CD4-positive, alpha-beta T cell treated with Interferon alpha-2 for 1 hour (primary cell): ENCODE data around the gene PDE4C.

ENCODE experiments used
- DNase-seq, 2 donors: peaks; one replicate each; pipeline ENCODE4 v3.0.0-alpha.2; 2020 to 2022

The PDE4C gene

GRCh38 chr19:18225702-18226468 lies at the start of gene PDE4C:
PDE4C (minus strand) TSS chr19:18226438; CDS start chr19:18226415, 23 bp downstream.
- DNase-seq: no peak

- DNase-seq: peak; percentile 58 to 66
Measured at GRCh38 chr19:18274781-18275356, 48.6 kb upstream of the PDE4C start.

GRCh38 chr19:18274219-18274780 lies 48.1 kb upstream of the PDE4C start, which contains the start of gene IQCN:
IQCN (minus strand) TSS chr19:18274452; CDS start chr19:18269478, 4,974 bp downstream.
- DNase-seq: peak; percentile 64 to 67

GRCh38 chr19:18273561-18274218 lies 47.5 kb upstream of the PDE4C start:
- DNase-seq: peak in 1 of 2 donors; percentile 46

DNA sequence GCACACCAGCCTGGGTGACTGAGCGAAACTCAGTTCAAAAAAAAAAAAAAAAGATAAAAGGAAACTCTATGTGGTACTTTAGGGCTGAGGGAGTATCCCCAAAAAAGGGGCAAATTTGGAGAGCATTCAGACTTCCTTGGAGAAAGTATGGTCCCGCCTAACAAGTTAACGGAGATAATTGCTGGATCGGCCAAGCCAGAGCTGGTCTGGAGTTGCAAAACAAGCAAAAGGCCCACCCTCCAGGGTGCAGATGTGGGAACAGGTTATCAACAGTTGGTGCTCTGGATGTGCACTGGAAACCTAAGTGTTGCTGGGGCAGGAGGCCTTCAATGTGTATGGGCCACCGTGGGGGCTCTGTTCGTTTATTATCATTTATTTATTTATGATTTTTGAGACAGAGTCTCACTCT lies 45.2 kb upstream of the PDE4C start:
- DNase-seq: peak in 1 of 2 donors; percentile 55

DNA sequence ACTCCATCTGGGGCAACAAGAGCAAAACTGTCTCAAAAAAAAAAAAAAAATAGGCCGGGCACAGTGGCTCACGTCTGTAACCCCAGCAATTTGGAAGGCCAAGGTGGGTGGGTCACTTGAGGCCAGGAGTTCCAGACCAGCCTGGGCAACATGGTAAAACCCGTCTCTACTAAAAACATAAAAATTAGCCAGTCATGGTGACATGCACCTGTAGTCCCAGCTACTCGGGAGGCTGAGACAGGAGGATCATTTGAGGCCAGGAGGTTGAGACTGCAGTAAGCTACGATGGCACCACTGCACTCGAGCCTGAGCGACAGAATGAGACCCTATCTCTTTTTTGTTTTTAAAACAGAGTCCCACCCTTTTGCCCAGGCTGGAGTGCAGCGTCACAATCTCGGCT lies 44.1 kb upstream of the PDE4C start:
- peak in 1 of 2 donors; percentile 27 for DNase-seq

DNA sequence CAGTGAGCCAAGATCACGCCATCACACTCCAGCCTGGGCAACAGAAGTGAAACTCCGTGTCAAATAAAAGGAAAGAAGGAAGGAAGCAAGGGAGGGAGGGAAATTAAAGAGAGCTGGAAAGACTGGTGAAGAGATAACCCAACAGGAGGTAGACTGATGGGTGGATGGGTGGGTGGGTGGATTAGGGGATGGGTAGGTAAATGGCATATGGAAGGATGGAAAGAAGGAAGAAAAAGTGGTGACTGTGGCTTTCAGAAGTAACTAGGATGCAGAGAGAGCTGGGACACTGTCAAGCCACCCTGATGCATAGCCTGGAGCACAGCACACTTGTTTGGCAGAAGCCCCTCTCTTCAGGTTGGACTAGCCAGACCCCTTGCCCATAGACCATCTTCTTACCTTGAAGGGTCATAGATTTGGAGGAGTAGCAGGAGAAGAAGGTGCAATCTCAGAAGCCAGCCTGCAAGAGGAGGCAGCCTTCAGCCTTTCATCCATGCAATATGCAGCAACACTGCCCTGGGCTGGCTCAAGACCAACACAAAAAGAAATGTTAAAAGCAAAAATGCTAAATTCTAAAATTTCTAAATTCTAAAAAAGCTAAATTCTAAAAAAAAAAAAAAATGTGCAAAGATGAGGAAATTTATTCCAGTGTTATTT lies 43.0 kb upstream of the PDE4C start:
- peak in 1 of 2 donors; percentile 12 for DNase-seq

GRCh38 chr19:18266771-18267686 lies 40.8 kb upstream of the PDE4C start:
- peak in 1 of 2 donors; percentile 13 for DNase-seq

DNA sequence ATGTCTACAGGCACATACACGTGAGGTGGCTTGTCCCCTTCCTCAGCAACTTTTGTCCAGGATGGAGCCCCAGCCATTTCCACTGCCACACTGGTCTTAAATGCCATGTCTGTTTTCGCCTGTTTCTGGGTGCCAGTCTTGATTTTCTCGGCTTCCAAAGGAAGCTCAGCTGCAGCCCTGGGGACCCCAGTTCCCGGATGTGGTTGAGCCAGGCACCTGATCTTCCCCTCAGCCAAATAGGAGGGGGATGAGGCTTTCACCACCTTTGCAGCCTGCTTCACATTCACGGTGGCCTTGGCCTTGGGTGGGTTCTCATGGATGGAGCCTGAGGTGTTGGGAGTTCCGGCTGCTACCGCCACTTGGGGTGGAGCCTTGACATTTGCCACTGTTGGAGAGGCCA lies 39.3 kb upstream of the PDE4C start:
- DNase-seq: peak in 1 of 2 donors; percentile 13

- DNase-seq: no peak
Measured at GRCh38 chr19:18264971-18265540, 38.8 kb upstream of the PDE4C start.

DNA sequence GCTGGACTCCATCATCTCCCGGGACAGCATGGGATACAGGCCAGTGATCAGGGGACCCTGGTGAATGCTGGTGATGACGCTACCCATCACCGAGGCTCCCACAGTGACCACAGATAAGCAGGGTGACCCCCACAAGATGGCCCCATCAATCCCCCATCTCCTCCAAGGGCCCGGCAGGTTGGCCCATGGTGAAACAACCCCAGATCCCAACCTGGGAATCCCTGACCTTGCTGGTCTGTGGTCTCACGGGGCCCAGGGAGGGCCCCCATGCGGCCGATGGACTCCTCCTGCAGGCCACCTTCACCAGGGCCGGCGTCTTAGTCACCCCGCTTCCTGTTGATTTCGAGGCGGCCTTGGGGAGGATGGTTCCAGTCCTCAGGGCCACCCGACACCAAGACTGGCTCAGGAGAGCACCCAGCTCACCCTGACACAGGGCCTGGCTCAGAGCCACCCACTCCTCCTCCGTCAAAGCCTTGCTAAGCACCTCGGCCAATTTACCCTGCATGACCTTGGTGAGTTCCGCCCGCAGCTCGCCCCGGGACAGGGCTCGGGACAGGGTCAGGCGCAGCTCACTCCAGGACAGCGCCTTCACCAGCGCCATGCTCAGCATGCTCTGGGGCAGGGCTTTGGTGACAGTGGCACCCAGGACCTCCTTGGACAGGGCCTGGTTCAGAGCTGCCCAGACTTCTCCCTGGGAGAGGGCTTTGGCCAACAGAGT lies 38.1 kb upstream of the PDE4C start:
- no peak for DNase-seq

GRCh38 chr19:18263324-18264136 lies 37.3 kb upstream of the PDE4C start:
- DNase-seq: no peak

DNA sequence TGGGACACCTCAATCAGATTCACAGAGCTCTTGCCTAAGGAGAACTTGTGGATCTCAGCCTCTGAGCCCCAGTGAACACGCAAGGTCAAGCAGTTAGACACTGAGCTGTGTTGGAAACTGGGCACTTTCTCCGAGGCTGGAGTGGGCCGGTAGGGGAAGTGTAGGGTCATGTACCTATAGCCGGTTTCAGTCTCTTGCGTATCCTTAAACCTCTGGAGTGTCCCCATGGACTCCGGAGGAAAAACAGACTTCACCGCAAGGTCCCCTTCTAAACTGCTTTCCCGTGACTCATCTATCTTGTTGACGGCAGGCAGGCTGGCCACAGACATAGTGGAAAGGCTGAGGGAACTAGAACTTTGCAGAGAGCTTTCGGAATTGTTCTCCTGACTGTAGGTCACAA lies 36.7 kb upstream of the PDE4C start:
- peak in 1 of 2 donors; percentile 17 for DNase-seq

- peak in 1 of 2 donors; percentile 14 for DNase-seq
Measured at GRCh38 chr19:18262144-18262543, 35.9 kb upstream of the PDE4C start.

GRCh38 chr19:18261474-18261873 lies 35.2 kb upstream of the PDE4C start:
- peak in 1 of 2 donors; percentile 24 for DNase-seq

GRCh38 chr19:18259893-18260292 lies 33.7 kb upstream of the PDE4C start:
- peak in 1 of 2 donors; percentile 27 for DNase-seq

GRCh38 chr19:18257503-18258470 lies 31.5 kb upstream of the PDE4C start:
- peak in 1 of 2 donors; percentile 21 for DNase-seq
